Hepatocyte (in vitro differentiated cells): Measurements from ENCODE around the gene RASGEF1C.

ENCODE experiments used
- EZH2 ChIP-seq: fragments of 200-600 bp; sonication (generic); IDR thresholded peaks from 2 replicates; pipeline ENCODE4 v1.6.1; 2016; ENCODE audit warnings: antibody characterized with exemption, mild to moderate bottlenecking, borderline replicate concordance
- TF ChIP-seq, protein P1 (sequence below): fragments of 200-600 bp; sonication (generic); IDR thresholded peaks from 2 replicates; pipeline ENCODE4 v1.5.1; 2016; ENCODE audit warnings: antibody characterized with exemption, mild to moderate bottlenecking; ENCODE audit not compliant: poor library complexity

GRCh38 chr5:180173875-180174586 lies 35.0 kb downstream of the RASGEF1C start:
- TF ChIP-seq, protein P1, sequence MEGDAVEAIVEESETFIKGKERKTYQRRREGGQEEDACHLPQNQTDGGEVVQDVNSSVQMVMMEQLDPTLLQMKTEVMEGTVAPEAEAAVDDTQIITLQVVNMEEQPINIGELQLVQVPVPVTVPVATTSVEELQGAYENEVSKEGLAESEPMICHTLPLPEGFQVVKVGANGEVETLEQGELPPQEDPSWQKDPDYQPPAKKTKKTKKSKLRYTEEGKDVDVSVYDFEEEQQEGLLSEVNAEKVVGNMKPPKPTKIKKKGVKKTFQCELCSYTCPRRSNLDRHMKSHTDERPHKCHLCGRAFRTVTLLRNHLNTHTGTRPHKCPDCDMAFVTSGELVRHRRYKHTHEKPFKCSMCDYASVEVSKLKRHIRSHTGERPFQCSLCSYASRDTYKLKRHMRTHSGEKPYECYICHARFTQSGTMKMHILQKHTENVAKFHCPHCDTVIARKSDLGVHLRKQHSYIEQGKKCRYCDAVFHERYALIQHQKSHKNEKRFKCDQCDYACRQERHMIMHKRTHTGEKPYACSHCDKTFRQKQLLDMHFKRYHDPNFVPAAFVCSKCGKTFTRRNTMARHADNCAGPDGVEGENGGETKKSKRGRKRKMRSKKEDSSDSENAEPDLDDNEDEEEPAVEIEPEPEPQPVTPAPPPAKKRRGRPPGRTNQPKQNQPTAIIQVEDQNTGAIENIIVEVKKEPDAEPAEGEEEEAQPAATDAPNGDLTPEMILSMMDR = no peak
- no peak for TF ChIP-seq EZH2
